ENCODE measurements around the gene KCTD5. TPM values are rescaled to one million over a fixed set of nuclear protein-coding genes. Genes with fewer than 3 reads are reported as not detected.
"Not testable (repeated sequence)": the region's sequence is repeated elsewhere in the genome, so short reads cannot be mapped to it uniquely, and the experiment has no call there.

Gene KCTD5
- total RNA-seq, 1 experiment from 2014 or later, result 42.1 TPM

DNA sequence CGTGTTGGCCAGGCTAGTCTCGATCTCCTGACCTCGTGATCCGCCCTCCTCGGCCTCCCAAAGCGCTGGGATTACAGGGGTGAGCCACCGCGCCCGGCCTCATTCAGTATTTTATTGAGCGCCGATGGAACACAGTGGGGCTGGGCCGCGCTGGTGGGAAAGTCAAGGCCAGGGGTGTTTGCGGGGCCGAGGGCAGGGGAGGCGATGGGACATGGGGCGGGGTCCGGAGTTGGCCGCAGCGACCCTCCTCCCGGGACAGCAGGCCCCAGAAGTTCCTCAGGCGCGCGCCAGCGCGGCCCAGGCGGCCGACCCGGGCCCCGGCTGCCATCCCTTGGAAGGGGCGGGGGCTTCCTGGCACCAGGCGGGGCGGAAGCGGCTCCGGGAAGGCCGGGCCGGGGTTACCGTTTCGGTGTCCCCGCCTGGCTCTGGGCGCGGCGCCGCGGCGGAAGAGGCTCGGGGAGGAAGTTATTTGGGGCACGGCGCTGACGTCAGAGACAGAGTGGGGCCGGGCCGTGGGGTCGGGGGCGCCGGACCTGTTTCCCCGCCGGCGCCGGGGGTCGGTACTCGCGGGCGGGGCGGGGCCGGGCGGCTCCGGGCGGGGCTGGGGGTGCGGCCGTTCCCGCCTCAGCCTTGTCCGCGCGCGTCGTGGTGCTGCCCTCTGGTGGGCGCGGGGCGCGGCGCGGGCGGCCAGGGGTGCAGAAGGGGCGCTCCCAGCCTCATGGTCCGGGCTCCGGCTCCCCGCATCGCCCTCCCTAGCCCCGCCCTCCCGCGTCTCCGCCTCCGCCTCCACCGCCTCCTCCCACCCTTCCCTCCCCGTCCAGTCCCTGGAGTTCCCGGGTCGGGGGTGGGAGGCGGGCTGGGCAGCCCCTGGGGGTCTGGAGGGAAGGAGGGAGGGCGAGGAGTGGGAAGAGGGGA, 38.7 kb downstream of the KCTD5 start (continued):
- TF ChIP-seq YY1 (IDR thresholded peaks at IDR 0.05; ENCODE audit: extremely low read depth, insufficient replicate concordance, low read depth, low read length), result peak; percentile 57
- TF ChIP-seq, protein P1, sequence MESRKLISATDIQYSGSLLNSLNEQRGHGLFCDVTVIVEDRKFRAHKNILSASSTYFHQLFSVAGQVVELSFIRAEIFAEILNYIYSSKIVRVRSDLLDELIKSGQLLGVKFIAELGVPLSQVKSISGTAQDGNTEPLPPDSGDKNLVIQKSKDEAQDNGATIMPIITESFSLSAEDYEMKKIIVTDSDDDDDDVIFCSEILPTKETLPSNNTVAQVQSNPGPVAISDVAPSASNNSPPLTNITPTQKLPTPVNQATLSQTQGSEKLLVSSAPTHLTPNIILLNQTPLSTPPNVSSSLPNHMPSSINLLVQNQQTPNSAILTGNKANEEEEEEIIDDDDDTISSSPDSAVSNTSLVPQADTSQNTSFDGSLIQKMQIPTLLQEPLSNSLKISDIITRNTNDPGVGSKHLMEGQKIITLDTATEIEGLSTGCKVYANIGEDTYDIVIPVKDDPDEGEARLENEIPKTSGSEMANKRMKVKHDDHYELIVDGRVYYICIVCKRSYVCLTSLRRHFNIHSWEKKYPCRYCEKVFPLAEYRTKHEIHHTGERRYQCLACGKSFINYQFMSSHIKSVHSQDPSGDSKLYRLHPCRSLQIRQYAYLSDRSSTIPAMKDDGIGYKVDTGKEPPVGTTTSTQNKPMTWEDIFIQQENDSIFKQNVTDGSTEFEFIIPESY (IDR thresholded peaks at IDR 0.05; ENCODE audit: extremely low read depth, insufficient replicate concordance, low read length), result no peak
- TF ChIP-seq POLR2A (IDR thresholded peaks at IDR 0.05; ENCODE audit: borderline replicate concordance, extremely low read depth, insufficient read depth, insufficient read length), result no peak
- TF ChIP-seq, protein P2, sequence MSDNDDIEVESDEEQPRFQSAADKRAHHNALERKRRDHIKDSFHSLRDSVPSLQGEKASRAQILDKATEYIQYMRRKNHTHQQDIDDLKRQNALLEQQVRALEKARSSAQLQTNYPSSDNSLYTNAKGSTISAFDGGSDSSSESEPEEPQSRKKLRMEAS (IDR thresholded peaks at IDR 0.05), result peak; percentile 83
- TF ChIP-seq, protein P3, sequence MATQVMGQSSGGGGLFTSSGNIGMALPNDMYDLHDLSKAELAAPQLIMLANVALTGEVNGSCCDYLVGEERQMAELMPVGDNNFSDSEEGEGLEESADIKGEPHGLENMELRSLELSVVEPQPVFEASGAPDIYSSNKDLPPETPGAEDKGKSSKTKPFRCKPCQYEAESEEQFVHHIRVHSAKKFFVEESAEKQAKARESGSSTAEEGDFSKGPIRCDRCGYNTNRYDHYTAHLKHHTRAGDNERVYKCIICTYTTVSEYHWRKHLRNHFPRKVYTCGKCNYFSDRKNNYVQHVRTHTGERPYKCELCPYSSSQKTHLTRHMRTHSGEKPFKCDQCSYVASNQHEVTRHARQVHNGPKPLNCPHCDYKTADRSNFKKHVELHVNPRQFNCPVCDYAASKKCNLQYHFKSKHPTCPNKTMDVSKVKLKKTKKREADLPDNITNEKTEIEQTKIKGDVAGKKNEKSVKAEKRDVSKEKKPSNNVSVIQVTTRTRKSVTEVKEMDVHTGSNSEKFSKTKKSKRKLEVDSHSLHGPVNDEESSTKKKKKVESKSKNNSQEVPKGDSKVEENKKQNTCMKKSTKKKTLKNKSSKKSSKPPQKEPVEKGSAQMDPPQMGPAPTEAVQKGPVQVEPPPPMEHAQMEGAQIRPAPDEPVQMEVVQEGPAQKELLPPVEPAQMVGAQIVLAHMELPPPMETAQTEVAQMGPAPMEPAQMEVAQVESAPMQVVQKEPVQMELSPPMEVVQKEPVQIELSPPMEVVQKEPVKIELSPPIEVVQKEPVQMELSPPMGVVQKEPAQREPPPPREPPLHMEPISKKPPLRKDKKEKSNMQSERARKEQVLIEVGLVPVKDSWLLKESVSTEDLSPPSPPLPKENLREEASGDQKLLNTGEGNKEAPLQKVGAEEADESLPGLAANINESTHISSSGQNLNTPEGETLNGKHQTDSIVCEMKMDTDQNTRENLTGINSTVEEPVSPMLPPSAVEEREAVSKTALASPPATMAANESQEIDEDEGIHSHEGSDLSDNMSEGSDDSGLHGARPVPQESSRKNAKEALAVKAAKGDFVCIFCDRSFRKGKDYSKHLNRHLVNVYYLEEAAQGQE (IDR thresholded peaks at IDR 0.05; ENCODE audit: low read depth), result no peak
- no peak for TF ChIP-seq JUND (IDR thresholded peaks at IDR 0.05)
- 0 out of 2 replicates have a peak, but pooled peaks have one; percentile 65 for TF ChIP-seq EGR1 (IDR thresholded peaks at IDR 0.05; ENCODE audit: low read depth)

DNA sequence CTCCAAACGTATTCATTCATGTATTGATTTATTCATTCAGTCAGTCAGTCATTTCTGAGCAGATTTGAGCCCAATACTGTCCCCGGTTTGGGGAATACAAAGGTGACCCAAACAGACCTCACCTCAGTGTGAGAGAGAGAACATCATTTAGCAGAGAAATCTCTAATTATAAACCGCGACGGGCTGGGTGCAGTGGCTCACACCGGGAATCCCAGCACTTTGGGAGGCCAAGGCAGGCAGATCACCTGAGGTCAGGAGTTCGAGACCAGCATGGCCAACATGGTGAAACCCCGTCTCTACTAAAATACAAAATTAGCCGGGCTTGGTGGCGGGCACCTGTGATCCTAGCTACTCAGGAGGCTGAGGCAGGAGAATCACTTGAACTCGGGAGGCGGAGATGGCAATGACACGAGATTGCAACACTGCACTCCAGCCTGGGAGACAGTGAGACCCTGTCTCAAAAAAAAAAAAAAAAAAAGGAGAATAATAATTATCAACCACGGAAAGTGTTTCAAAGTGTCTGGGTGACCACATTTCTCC, 39.4 kb downstream of the KCTD5 start:
- DNase-seq (ENCODE audit: low read depth, low spot score); H3K9me2 ChIP-seq (ENCODE audit: insufficient read depth); H3K36me3 ChIP-seq (ENCODE audit: control insufficient read depth in 1 of 2, insufficient read depth in 2 of 2, low read length in 2 of 2); H3K9me3 ChIP-seq (ENCODE audit: control insufficient read depth in 1 of 2, insufficient read depth in 1 of 2, low read depth in 1 of 2, low read length in 2 of 2); H2AFZ ChIP-seq (ENCODE audit: low read depth, low read length, poor library complexity, severe bottlenecking); RAD21 ChIA-PET (ENCODE audit: low non-redundant PET in 1 of 2, low total read pairs in 2 of 2, uncharacterized antibody in 2 of 2, unreplicated experiment in 2 of 2); H4K20me1 ChIP-seq (ENCODE audit: insufficient read depth); H3K79me2 ChIP-seq (ENCODE audit: insufficient read depth, low read length); H3K27me3 ChIP-seq (ENCODE audit: insufficient read depth, low read length): not testable (repeated sequence)
- POLR2A ChIA-PET, result interaction anchor here (0.6 to 0.7 kb wide), 2 partner anchors 13 to 18 kb away, joined by 3 to 4 read pairs; no protein-coding TSS in a partner anchor
- peak overlapping the region; percentile 52 for H3K27ac ChIP-seq (ENCODE audit: low read depth, low read length)
- BruUV-seq (replicated peaks), result TSS peak; percentile 70
- H3K4me1 ChIP-seq (ENCODE audit: control insufficient read depth in 1 of 2, insufficient read depth in 2 of 2, low read length in 2 of 2), result peaks cover 28 to 43% of the 10 kb centered on the region in 2 experiments
- H3K4me2 ChIP-seq (ENCODE audit: low read length), result peak overlapping the region; percentile 81
- intact Hi-C loops (cut with micrococcal nuclease), result loop anchor here (2.0 kb wide), 1 partner anchor 39 kb away; the partner anchor contains the start of gene KCTD5
- peak overlapping the region; percentile 73 for H3K9ac ChIP-seq (ENCODE audit: low read length)
- CTCF ChIA-PET, result interaction anchor here (0.7 kb wide), 1 partner anchor 16 kb away, joined by 3 read pairs; no protein-coding TSS in a partner anchor
- ATAC-seq, result peak; percentile 1; the same call in 1 of the 2 replicates
- H3K4me3 ChIP-seq (replicated peaks in 1 of 2; ENCODE audit: low read depth in 1 of 2, low read length in 2 of 2), result peak overlapping the region; percentile 37 to 61
